SK-N-SH (cell line): ENCODE data around the gene DMD. TPM values are rescaled to one million over a fixed set of nuclear protein-coding genes. Genes with fewer than 3 reads are reported as not detected.

Experiments
- CTCF ChIA-PET: fragments of 300-600, 350-600 bp; formaldehyde crosslinking; extraction: SDS; loops from one replicate; lab custom pipeline; 2021; lab: Yijun Ruan, JAX
- POLR2A ChIA-PET: fragments of 350-600 bp; sonication (Branson Sonifier 250); formaldehyde crosslinking; extraction: SDS; loops from one replicate; lab custom pipeline; 2020; ENCODE audit warnings: antibody characterized with exemption, inconsistent platforms; lab: Yijun Ruan, JAX
- DNase-seq: peaks from one replicate; pipeline ENCODE4 v3.0.0; 2012
- H2AFZ ChIP-seq: fragments of 200-600 bp; sonication (generic); 2 replicates; pipeline ENCODE4 v1.8.1; 2016; ENCODE audit warnings: antibody characterized with exemption, mild to moderate bottlenecking, low read depth
- H3F3A ChIP-seq: fragments of 200-600 bp; sonication (generic); replicated peaks from 2 replicates; pipeline ENCODE3; 2016; ENCODE audit warnings: antibody characterized with exemption, mild to moderate bottlenecking; ENCODE audit not compliant: insufficient read depth
- H3K27ac ChIP-seq, 2 experiments: fragments of 200-500 bp in 1 of 2; fragments of 200-600 bp in 1 of 2; sonication (Bioruptor generic) in 1 of 2; sonication (generic), shearing (Covaris generic) in 1 of 2; 2 replicates each; pipeline versions ENCODE4 v1.5.1 to v1.6.1; 2014 to 2016; ENCODE audit warnings: low read depth in 2 of 2, inconsistent platforms in 1 of 2, low read length in 1 of 2, mild to moderate bottlenecking in 1 of 2, mixed read lengths in 1 of 2
- H3K27me3 ChIP-seq: fragments of 200-600 bp; sonication (generic), shearing (Covaris generic); 2 replicates; pipeline ENCODE4 v1.6.1; 2016; ENCODE audit warnings: mixed run types; ENCODE audit not compliant: insufficient read depth
- H3K36me3 ChIP-seq, 2 experiments: fragments of 200-500 bp in 1 of 2; fragments of 200-600 bp in 1 of 2; sonication (Bioruptor generic) in 1 of 2; sonication (generic) in 1 of 2; replicated peaks in 1 of 2; 2 replicates each; pipeline versions ENCODE3 to v1.5.1; 2014 to 2016; ENCODE audit warnings: low read length in 1 of 2, mild to moderate bottlenecking in 1 of 2; ENCODE audit not compliant: insufficient read depth in 2 of 2, control insufficient read depth in 1 of 2
- H3K4me1 ChIP-seq, 2 experiments: fragments of 200-500 bp in 1 of 2; fragments of 200-600 bp in 1 of 2; sonication (Bioruptor generic) in 1 of 2; sonication (generic), shearing (Covaris generic) in 1 of 2; 2 replicates each; pipeline versions ENCODE4 v1.5.1 to v1.6.1; 2014 to 2016; ENCODE audit warnings: low read depth in 1 of 2, low read length in 1 of 2, mixed run types in 1 of 2; ENCODE audit not compliant: insufficient read depth in 2 of 2, control insufficient read depth in 1 of 2
- H3K4me2 ChIP-seq: fragments of 200-600 bp; sonication (generic), shearing (Covaris generic); 2 replicates; pipeline ENCODE4 v1.6.1; 2017; ENCODE audit warnings: mixed run types
- H3K4me3 ChIP-seq, 2 experiments: fragments of 200-500 bp in 1 of 2; fragments of 200-600 bp in 1 of 2; sonication (Bioruptor generic) in 1 of 2; sonication (generic), shearing (Covaris generic) in 1 of 2; 2 replicates each; pipeline versions ENCODE4 v1.5.1 to v1.8.1; 2014 to 2016; ENCODE audit warnings: low read depth in 2 of 2, inconsistent platforms in 1 of 2, low read length in 1 of 2, mild to moderate bottlenecking in 1 of 2, mixed read lengths in 1 of 2, moderate library complexity in 1 of 2
- H3K79me2 ChIP-seq: fragments of 200-600 bp; sonication (generic); 2 replicates; pipeline ENCODE4 v1.8.1; 2017; ENCODE audit warnings: mild to moderate bottlenecking; ENCODE audit not compliant: insufficient read depth
- H3K9ac ChIP-seq: fragments of 200-600 bp; sonication (generic); 2 replicates; pipeline ENCODE4 v1.6.1; 2017; ENCODE audit warnings: mixed run types
- H3K9me2 ChIP-seq: fragments of 200-600 bp; sonication (generic); 2 replicates; pipeline ENCODE4 v1.6.1; 2017; ENCODE audit warnings: mixed run types
- H3K9me3 ChIP-seq: fragments of 200-600 bp; sonication (generic); 2 replicates; pipeline ENCODE4 v1.6.1; 2017; ENCODE audit warnings: mixed run types, mild to moderate bottlenecking, moderate library complexity
- H4K20me1 ChIP-seq: fragments of 200-600 bp; sonication (generic); 2 replicates; pipeline ENCODE4 v1.6.1; 2017; ENCODE audit warnings: mild to moderate bottlenecking, mixed run types; ENCODE audit not compliant: insufficient read depth
- EP300 ChIP-seq, 2 experiments: IDR thresholded peaks; 2 replicates each; pipeline versions ENCODE4 v1.4.0 to v1.6.1; 2012; ENCODE audit warnings: borderline replicate concordance in 1 of 2, low read depth in 1 of 2, low read length in 1 of 2
- EZH2phosphoT487 ChIP-seq: fragments of 200-600 bp; sonication (generic); IDR thresholded peaks from 2 replicates; pipeline ENCODE4 v1.6.1; 2017; ENCODE audit warnings: low read depth, mixed run types, mild to moderate bottlenecking, antibody characterized with exemption, moderate library complexity, borderline replicate concordance
- FOSL2 ChIP-seq: IDR thresholded peaks from 2 replicates; pipeline ENCODE4 v1.4.0; 2012; ENCODE audit warnings: low read depth, mild to moderate bottlenecking, moderate library complexity, borderline replicate concordance
- FOXM1 ChIP-seq: IDR thresholded peaks from 2 replicates; pipeline ENCODE4 v1.4.0; 2012; ENCODE audit warnings: low read depth, mild to moderate bottlenecking
- GABPA ChIP-seq: IDR thresholded peaks from 2 replicates; pipeline ENCODE4 v1.4.0; 2012; ENCODE audit warnings: low read depth, mild to moderate bottlenecking
- GATA2 ChIP-seq: sonication (generic); formaldehyde crosslinking; IDR thresholded peaks from 2 replicates; pipeline ENCODE4 v1.5.0; 2020; ENCODE audit warnings: mild to moderate bottlenecking, missing genetic modification reagents
- IRF3 ChIP-seq: fragments of 150-350 bp; IDR thresholded peaks from 2 replicates; pipeline ENCODE4 v1.6.1; 2016; ENCODE audit warnings: mild to moderate bottlenecking, low read depth, low read length
- JUND ChIP-seq: IDR thresholded peaks from 2 replicates; pipeline ENCODE4 v1.4.0; 2012
- MEF2A ChIP-seq: IDR thresholded peaks from 2 replicates; pipeline ENCODE4 v1.4.0; 2012; ENCODE audit warnings: low read depth, borderline replicate concordance
- NFIC ChIP-seq: IDR thresholded peaks from 2 replicates; pipeline ENCODE4 v1.4.0; 2012; ENCODE audit warnings: borderline replicate concordance
- POLR2AphosphoS5 ChIP-seq: IDR thresholded peaks from 2 replicates; pipeline ENCODE4 v1.6.1; 2012; ENCODE audit warnings: low read depth, low read length
- RXRA ChIP-seq: IDR thresholded peaks from 2 replicates; pipeline ENCODE4 v1.4.0; 2012; ENCODE audit warnings: low read depth, mild to moderate bottlenecking, borderline replicate concordance
- SIN3A ChIP-seq: IDR thresholded peaks from 2 replicates; pipeline ENCODE4 v1.6.1; 2012; ENCODE audit warnings: low read depth, mild to moderate bottlenecking, low read length, moderate library complexity, borderline replicate concordance
- TEAD4 ChIP-seq: IDR thresholded peaks from 2 replicates; pipeline ENCODE4 v1.4.0; 2012; ENCODE audit warnings: mild to moderate bottlenecking, borderline replicate concordance; ENCODE audit not compliant: insufficient read depth
- USF1 ChIP-seq: IDR thresholded peaks from 2 replicates; pipeline ENCODE4 v1.4.0; 2012; ENCODE audit warnings: low read depth, borderline replicate concordance
- USF2 ChIP-seq: fragments of 150-350 bp; IDR thresholded peaks from 2 replicates; pipeline ENCODE4 v1.6.1; 2017; ENCODE audit warnings: antibody characterized with exemption, low read length, low read depth, borderline replicate concordance
- YY1 ChIP-seq: IDR thresholded peaks from 2 replicates; pipeline ENCODE4 v1.4.0; 2012; ENCODE audit warnings: low read depth, mild to moderate bottlenecking
- ZBTB33 ChIP-seq: IDR thresholded peaks from 2 replicates; pipeline ENCODE4 v1.4.0; 2012; ENCODE audit warnings: low read depth, borderline replicate concordance
- WGBS: methylation state at CpG from one replicate; pipeline ENCODE4 v1.1.6; 2017; ENCODE audit warnings: low lambda C conversion rate; 5-methylcytosine and 5-hydroxymethylcytosine counted together
- polyA plus RNA-seq, 3 experiments: library from polyadenylated mRNA; depleted of rRNA; stranded (reverse); fragments of >200 nt; gene quantifications; 2 replicates each; pipeline ENCODE4 v1.2.3, GENCODE V29; 2012
- TF ChIP-seq, protein P1 (sequence below): IDR thresholded peaks from 2 replicates; pipeline ENCODE4; 2012

DMD gene
- polyA plus RNA-seq, 1 of the 3 experiments (the other 2 are of a cell fraction): 3.9 TPM

DNA sequence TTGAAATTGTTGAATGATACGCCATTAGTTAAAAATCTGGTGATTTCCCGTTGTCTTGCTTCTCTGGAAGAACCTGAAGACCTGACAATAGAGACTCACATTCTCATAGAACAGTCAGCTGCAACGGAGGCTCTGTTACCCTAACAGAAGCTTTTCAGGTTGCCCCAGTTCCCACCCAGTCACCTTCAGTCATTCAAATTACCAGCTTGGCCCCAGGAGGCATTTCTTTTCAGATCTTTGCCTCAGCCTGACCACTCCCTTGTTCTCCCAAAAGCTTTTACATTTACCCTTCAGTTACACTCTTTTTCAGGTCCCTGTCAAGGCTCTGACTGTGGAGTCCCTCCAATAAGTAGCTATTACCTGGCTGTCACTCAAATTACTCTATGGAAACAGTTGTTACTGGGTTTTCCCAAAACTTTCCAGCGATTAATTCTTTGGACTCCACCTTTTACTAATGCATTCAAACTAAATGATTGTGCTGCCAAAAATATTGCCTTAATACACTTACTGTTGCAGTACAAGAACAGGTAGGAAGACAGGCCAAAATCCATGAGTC lies 1977.3 kb downstream of the DMD start:
- no peak for TF ChIP-seq SIN3A
- no peak for TF ChIP-seq EP300 (IDR thresholded peaks at IDR 0.05; ENCODE audit: borderline replicate concordance in 1 of 2, low read depth in 1 of 2, low read length in 1 of 2)
- no peak for TF ChIP-seq RXRA
- TF ChIP-seq ZBTB33: no peak
- TF ChIP-seq YY1: no peak
- no peak for TF ChIP-seq MEF2A
- TF ChIP-seq EZH2phosphoT487: no peak
- TF ChIP-seq FOXM1: no peak
- no peak for TF ChIP-seq NFIC
- TF ChIP-seq GATA2 (CRISPR knock-in tag): no peak
- no peak for TF ChIP-seq IRF3
- no peak for TF ChIP-seq TEAD4
- no peaks in the 10 kb centered on the region for H3K9me3 ChIP-seq
- no peaks in the 10 kb centered on the region for H3K9me2 ChIP-seq
- no peaks in the 10 kb centered on the region for H4K20me1 ChIP-seq
- H3K27me3 ChIP-seq: no peaks in the 10 kb centered on the region
- no peak overlapping the region for H3K4me3 ChIP-seq
- WGBS: 23% methylated on average over 4 of the region's 4 CpGs
- H3K9ac ChIP-seq: no peak overlapping the region
- no peaks in the 10 kb centered on the region for H3K79me2 ChIP-seq
- no peaks in the 10 kb centered on the region for H3K36me3 ChIP-seq
- H3K27ac ChIP-seq: no peak overlapping the region
- no peak overlapping the region for H3K4me2 ChIP-seq
- no peak for DNase-seq
- POLR2A ChIA-PET: no interaction called here
- no peaks in the 10 kb centered on the region for H3K4me1 ChIP-seq
- no peak overlapping the region for H2AFZ ChIP-seq
- H3F3A ChIP-seq: no peaks in the 10 kb centered on the region
- CTCF ChIA-PET: no interaction called here

GRCh38 chrX:31232506-31232905 lies 1978.8 kb downstream of the DMD start:
- Histone ChIP-seq H3K9me2 (no peaks in the 10 kb centered on the region), H3K27ac (no peak overlapping the region), H3K9ac (no peak overlapping the region)
- CTCF ChIA-PET: interaction anchor here (0.9 to 1.7 kb wide), 2 partner anchors 15 to 18 kb away, joined by 3 to 5 read pairs; no protein-coding TSS in a partner anchor
- TF ChIP-seq, protein P1, sequence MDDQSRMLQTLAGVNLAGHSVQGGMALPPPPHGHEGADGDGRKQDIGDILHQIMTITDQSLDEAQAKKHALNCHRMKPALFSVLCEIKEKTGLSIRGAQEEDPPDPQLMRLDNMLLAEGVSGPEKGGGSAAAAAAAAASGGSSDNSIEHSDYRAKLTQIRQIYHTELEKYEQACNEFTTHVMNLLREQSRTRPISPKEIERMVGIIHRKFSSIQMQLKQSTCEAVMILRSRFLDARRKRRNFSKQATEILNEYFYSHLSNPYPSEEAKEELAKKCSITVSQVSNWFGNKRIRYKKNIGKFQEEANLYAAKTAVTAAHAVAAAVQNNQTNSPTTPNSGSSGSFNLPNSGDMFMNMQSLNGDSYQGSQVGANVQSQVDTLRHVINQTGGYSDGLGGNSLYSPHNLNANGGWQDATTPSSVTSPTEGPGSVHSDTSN: no peak
- TF ChIP-seq SIN3A: no peak
- TF ChIP-seq POLR2AphosphoS5: no peak
- TF ChIP-seq USF2: no peak
- TF ChIP-seq USF1: no peak
- TF ChIP-seq EP300 (IDR thresholded peaks at IDR 0.05; ENCODE audit: borderline replicate concordance in 1 of 2, low read depth in 1 of 2, low read length in 1 of 2): no peak
- TF ChIP-seq NFIC: no peak
- TF ChIP-seq GABPA: no peak
- TF ChIP-seq FOSL2: no peak
- no peak for TF ChIP-seq JUND
- TF ChIP-seq, all 33 proteins: peak for 0
- no peak overlapping the region for H3K4me2 ChIP-seq
- H4K20me1 ChIP-seq: no peaks in the 10 kb centered on the region
- no peaks in the 10 kb centered on the region for H3K4me1 ChIP-seq
- WGBS: 45% methylated on average over 3 of the region's 3 CpGs
- H3K27me3 ChIP-seq: no peaks in the 10 kb centered on the region
- H3K36me3 ChIP-seq: no peaks in the 10 kb centered on the region
- H3K9me3 ChIP-seq: no peaks in the 10 kb centered on the region
- H3F3A ChIP-seq: no peaks in the 10 kb centered on the region
- no peak for DNase-seq
- H3K79me2 ChIP-seq: no peaks in the 10 kb centered on the region
- no peak overlapping the region for H3K4me3 ChIP-seq
- no peak overlapping the region for H2AFZ ChIP-seq
- POLR2A ChIA-PET: no interaction called here
